HepG2 (cell line): Measurements from ENCODE around the gene HOXA6. TPM values are rescaled to one million over a fixed set of nuclear protein-coding genes. Genes with fewer than 3 reads are reported as not detected.

Experiments used
- ATAC-seq: fragments of 200-7000 bp; cut with Tn5 transposase; 3 replicates; pipeline ENCODE4 v1.9.1; 2020; ENCODE audit warnings: mild to moderate bottlenecking, moderate library complexity
- BruUV-seq: library from RNA; stranded (reverse); fragments of 400-500 nt; replicated peaks from 2 replicates; lab custom pipeline; 2021; lab: Mats Ljungman, UMichigan
- CTCF ChIA-PET: fragments of 300-600 bp; formaldehyde crosslinking; extraction: SDS; loops from one replicate; lab custom pipeline; 2021; ENCODE audit warnings: low total read pairs, inconsistent platforms, low intra/inter-chr PET ratio; lab: Yijun Ruan, JAX
- POLR2A ChIA-PET: fragments of 350-600 bp; sonication (Branson Sonifier 250); formaldehyde crosslinking; loops from one replicate; lab custom pipeline; 2020; ENCODE audit warnings: antibody characterized with exemption, inconsistent platforms; lab: Yijun Ruan, JAX
- DNase-seq: peaks from one replicate; pipeline ENCODE4 v3.0.0-alpha.2; 2015; ENCODE audit warnings: low spot score
- FAIRE-seq: peaks from 3 replicates; lab custom pipeline; 2011; peaks lifted over from hg19 to GRCh38; lab: Jason Lieb, UNC
- H2AFZ ChIP-seq: one replicate; pipeline ENCODE4 v1.6.1; 2011; ENCODE audit warnings: low read length, inconsistent platforms
- H3K27ac ChIP-seq: fragments of 300-600 bp; 3 replicates; pipeline ENCODE4 v1.8.0; 2011; ENCODE audit warnings: mixed run types, mild to moderate bottlenecking, mixed read lengths, low read length, inconsistent platforms; ENCODE audit not compliant: insufficient read depth; ENCODE audit errors: extremely low read length
- H3K27me3 ChIP-seq, 2 experiments: fragments of 200-600 bp in 1 of 2; 2 replicates in 1 of 2; 3 replicates in 1 of 2; pipeline versions ENCODE4 v1.6.0 to v1.8.0; 2011; ENCODE audit warnings: low read length in 2 of 2, mild to moderate bottlenecking in 2 of 2, moderate library complexity in 2 of 2, inconsistent platforms in 1 of 2; ENCODE audit not compliant: insufficient read depth in 2 of 2, control insufficient read depth in 1 of 2
- H3K36me3 ChIP-seq, 2 experiments: fragments of 200-600 bp in 1 of 2; replicated peaks in 1 of 2; 2 replicates in 1 of 2; 3 replicates in 1 of 2; pipeline versions ENCODE4 v1.5.1 to v1.8.0; 2011; ENCODE audit warnings: low read length in 2 of 2, inconsistent platforms in 1 of 2; ENCODE audit not compliant: insufficient read depth in 2 of 2, control insufficient read depth in 1 of 2
- H3K4me1 ChIP-seq: 2 replicates; pipeline ENCODE4 v1.5.1; 2012; ENCODE audit warnings: low read length, inconsistent platforms; ENCODE audit not compliant: insufficient read depth
- H3K4me2 ChIP-seq: 2 replicates; pipeline ENCODE4 v1.6.0; 2011; ENCODE audit warnings: low read depth, low read length, inconsistent platforms
- H3K4me3 ChIP-seq, 3 experiments: fragments of 200-600 bp in 1 of 3; sonication (generic), shearing (Covaris generic) in 1 of 3; replicated peaks in 1 of 3; 2 replicates each; pipeline ENCODE4 v1.5.1; 2011 to 2016; ENCODE audit warnings: low read length in 3 of 3, inconsistent platforms in 2 of 3, low read depth in 2 of 3, mild to moderate bottlenecking in 2 of 3, control low read depth in 1 of 3, mixed read lengths in 1 of 3; ENCODE audit not compliant: insufficient read depth in 1 of 3
- H3K79me2 ChIP-seq: one replicate; pipeline ENCODE4 v1.6.1; 2011; ENCODE audit warnings: low read length, inconsistent platforms; ENCODE audit not compliant: insufficient read depth
- H3K9ac ChIP-seq: 2 replicates; pipeline ENCODE4 v1.6.0; 2011; ENCODE audit warnings: mild to moderate bottlenecking, low read depth, low read length, inconsistent platforms; ENCODE audit not compliant: insufficient read depth
- H3K9me3 ChIP-seq: 2 replicates; pipeline ENCODE4 v1.5.1; 2012; ENCODE audit warnings: mild to moderate bottlenecking, low read length
- H4K20me1 ChIP-seq: 2 replicates; pipeline ENCODE4 v1.6.0; 2011; ENCODE audit warnings: inconsistent platforms, mild to moderate bottlenecking, low read length, moderate library complexity; ENCODE audit not compliant: insufficient read depth
- AHR ChIP-seq: IDR thresholded peaks from 2 replicates; pipeline ENCODE4 v1.6.1; 2018; ENCODE audit warnings: missing genetic modification reagents, missing compliant biosample characterization
- HDAC1 ChIP-seq: sonication (generic); formaldehyde crosslinking; IDR thresholded peaks from 2 replicates; pipeline ENCODE4 v1.5.1; 2020; ENCODE audit warnings: mild to moderate bottlenecking, missing genetic modification reagents
- KDM1A ChIP-seq: IDR thresholded peaks from 2 replicates; pipeline ENCODE4 v1.6.1; 2016; ENCODE audit warnings: missing compliant biosample characterization
- MYC ChIP-seq: sonication (generic); formaldehyde crosslinking; IDR thresholded peaks from 2 replicates; pipeline ENCODE4 v1.9.0; 2021; ENCODE audit warnings: missing genetic modification reagents, borderline replicate concordance
- NR2F6 ChIP-seq, 2 experiments: IDR thresholded peaks; 2 replicates each; pipeline ENCODE4 v1.6.1; 2016; ENCODE audit warnings: antibody characterized with exemption in 1 of 2, mild to moderate bottlenecking in 1 of 2
- RAD21 ChIP-seq: fragments of 450-650 bp; formaldehyde crosslinking; IDR thresholded peaks from 2 replicates; pipeline ENCODE4 v1.5.0; 2020; ENCODE audit warnings: mild to moderate bottlenecking
- ZBTB1 ChIP-seq: sonication (generic); formaldehyde crosslinking; IDR thresholded peaks from 2 replicates; pipeline ENCODE4 v1.4.0; 2020; ENCODE audit warnings: missing genetic modification reagents, borderline replicate concordance
- ZKSCAN5 ChIP-seq: sonication (generic); formaldehyde crosslinking; IDR thresholded peaks from 2 replicates; pipeline ENCODE4 v1.5.1; 2020; ENCODE audit warnings: mild to moderate bottlenecking, missing genetic modification reagents
- ZNF207 ChIP-seq: fragments of 450-650 bp; IDR thresholded peaks from 2 replicates; pipeline ENCODE4 v1.6.1; 2016; ENCODE audit warnings: antibody characterized with exemption, borderline replicate concordance
- WGBS: methylation state at CpG from one replicate; pipeline ENCODE4 v1.1.6; 2017; ENCODE audit warnings: low lambda C conversion rate; 5-methylcytosine and 5-hydroxymethylcytosine counted together
- in situ Hi-C: cut with HindIII; loops from 2 replicates; pipeline ENCODE4 v1.10.0; 2017; ENCODE audit warnings: low pct_unique_long_range_greater_than_20kb; ENCODE audit not compliant: extremely low pct_ligation_motif_present
- intact Hi-C: fragments of 100-400 bp; cut with micrococcal nuclease; formaldehyde crosslinking; loops from one replicate; pipeline ENCODE4 v1.10.0; 2022; ENCODE audit not compliant: unreplicated experiment
- polyA plus RNA-seq, 8 experiments: library from polyadenylated mRNA; depleted of rRNA in 3 of 8; stranded (reverse) in 7 of 8; unstranded in 1 of 8; fragments of >200 nt; fragmentation: Illumina TruSeq in 4 of 8; extraction: Trizol in 4 of 8; gene quantifications; 2 replicates each; pipeline versions ENCODE4 v1.2.1 to v1.2.3, GENCODE V29; 2011 to 2016; ENCODE audit warnings: low read depth in 4 of 8, missing spikeins in 1 of 8, mixed read lengths in 1 of 8; ENCODE audit not compliant: insufficient read depth in 1 of 8
- total RNA-seq, 5 experiments: library from RNA; depleted of rRNA; stranded (reverse); fragments of >200 nt; fragmentation: Illumina TruSeq; extraction: Trizol; gene quantifications; 2 replicates each; pipeline ENCODE4 v1.2.3, GENCODE V29; 2016; ENCODE audit warnings: low read depth in 1 of 5
- TF ChIP-seq, protein P1 (sequence below): IDR thresholded peaks from 2 replicates; pipeline ENCODE4 v1.6.1; 2016
- TF ChIP-seq, protein P2 (sequence below): sonication (generic); formaldehyde crosslinking; IDR thresholded peaks from 2 replicates; pipeline ENCODE4 v1.5.1; 2020; ENCODE audit warnings: mild to moderate bottlenecking, missing genetic modification reagents, borderline replicate concordance
- TF ChIP-seq, protein P3 (sequence below): sonication (generic); formaldehyde crosslinking; IDR thresholded peaks from 2 replicates; pipeline ENCODE4 v1.4.0; 2020; ENCODE audit warnings: mild to moderate bottlenecking, low read depth, missing genetic modification reagents
- TF ChIP-seq, protein P4 (sequence below): sonication (generic); formaldehyde crosslinking; IDR thresholded peaks from 2 replicates; pipeline ENCODE4 v1.5.0; 2020; ENCODE audit warnings: mild to moderate bottlenecking, missing genetic modification reagents

HOXA6 gene
- total and polyA plus RNA-seq, 2 of the 13 experiments (the other 11 are each of a cell fraction or from before 2014, with no cell fraction given) = 1.3 to 1.5 TPM

DNA sequence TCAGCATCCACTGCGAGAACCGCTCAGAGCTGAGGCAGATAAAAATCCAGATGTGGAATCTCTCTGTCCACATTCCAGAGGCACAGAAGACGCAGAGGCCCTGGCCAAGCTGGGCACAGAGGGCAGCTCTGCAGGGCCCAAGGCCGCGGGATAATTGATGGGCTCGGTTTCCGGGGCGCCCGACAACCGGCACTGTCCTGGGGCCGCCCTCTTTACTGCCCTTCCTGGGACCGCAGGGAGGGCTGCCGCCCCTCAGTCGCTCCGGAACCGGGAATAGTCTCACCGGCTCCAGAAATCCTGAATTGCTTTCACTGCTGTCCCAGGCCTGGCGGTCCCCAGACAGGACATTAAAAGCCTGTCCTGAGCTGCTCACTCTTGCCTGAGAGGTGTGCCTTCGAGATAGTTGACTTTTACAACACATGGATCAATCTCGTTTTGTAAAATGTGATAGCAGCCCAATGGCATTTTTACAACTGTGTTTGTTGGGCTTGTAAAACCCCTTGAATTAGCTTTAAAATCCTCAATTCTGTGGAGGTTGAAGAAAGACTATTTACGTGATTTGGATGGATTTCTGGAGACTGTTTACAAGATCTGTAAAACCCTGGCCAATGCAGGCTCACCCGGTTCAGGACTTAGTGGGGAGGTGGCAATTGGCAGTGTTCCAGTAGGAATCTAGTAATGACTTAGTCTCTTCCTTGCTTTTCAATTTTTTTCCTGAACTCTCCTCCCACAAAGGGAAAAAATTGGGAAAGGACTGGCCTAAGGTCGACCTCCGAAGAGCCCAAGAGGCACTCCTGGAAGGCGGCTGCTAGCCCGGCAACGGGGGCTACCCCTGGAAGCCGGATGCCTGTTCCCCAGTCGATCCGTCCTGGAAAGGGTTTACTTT is 1.4 kb upstream of the HOXA6 start:
- H3K27me3 ChIP-seq = peaks cover 0 to 28% of the 10 kb centered on the region in 2 experiments; a peak in 4 of 5 replicates
- ATAC-seq = no peak
- DNase-seq = no peak
- 60% methylated on average over 23 of the region's 30 CpGs for WGBS
- H4K20me1 ChIP-seq = no peaks in the 10 kb centered on the region
- POLR2A ChIA-PET = interaction anchor here (1.2 to 1.8 kb wide), 3 partner anchors 27 to 285 kb away, joined by 3 to 7 read pairs (median 6); partner anchors contain the start of gene SKAP2
- in situ Hi-C loops = no loop called here
- H3K27ac ChIP-seq = no peak overlapping the region
- peaks cover 5% of the 10 kb centered on the region for H3K79me2 ChIP-seq
- BruUV-seq = no TSS peak
- FAIRE-seq = no peak
- CTCF ChIA-PET = no interaction called here
- peaks cover 36% of the 10 kb centered on the region for H3K4me1 ChIP-seq
- peak overlapping the region; percentile 80 to 88 (median 85) for H3K4me3 ChIP-seq
- intact Hi-C loops = no loop called here
- no peak overlapping the region for H2AFZ ChIP-seq
- H3K36me3 ChIP-seq = no peaks in the 10 kb centered on the region; a peak in 2 of 5 replicates
- H3K4me2 ChIP-seq = peak overlapping the region; percentile 88
- H3K9me3 ChIP-seq = no peaks in the 10 kb centered on the region
- H3K9ac ChIP-seq = peak overlapping the region; percentile 15; the same call in 1 of the 2 replicates
- TF ChIP-seq, protein P1, sequence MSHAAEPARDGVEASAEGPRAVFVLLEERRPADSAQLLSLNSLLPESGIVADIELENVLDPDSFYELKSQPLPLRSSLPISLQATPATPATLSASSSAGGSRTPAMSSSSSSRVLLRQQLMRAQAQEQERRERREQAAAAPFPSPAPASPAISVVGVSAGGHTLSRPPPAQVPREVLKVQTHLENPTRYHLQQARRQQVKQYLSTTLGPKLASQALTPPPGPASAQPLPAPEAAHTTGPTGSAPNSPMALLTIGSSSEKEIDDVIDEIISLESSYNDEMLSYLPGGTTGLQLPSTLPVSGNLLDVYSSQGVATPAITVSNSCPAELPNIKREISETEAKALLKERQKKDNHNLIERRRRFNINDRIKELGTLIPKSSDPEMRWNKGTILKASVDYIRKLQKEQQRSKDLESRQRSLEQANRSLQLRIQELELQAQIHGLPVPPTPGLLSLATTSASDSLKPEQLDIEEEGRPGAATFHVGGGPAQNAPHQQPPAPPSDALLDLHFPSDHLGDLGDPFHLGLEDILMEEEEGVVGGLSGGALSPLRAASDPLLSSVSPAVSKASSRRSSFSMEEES (CRISPR knock-in tag) = no peak
- TF ChIP-seq RAD21 = no peak
- TF ChIP-seq MYC (CRISPR knock-in tag) = no peak
- TF ChIP-seq, protein P2, sequence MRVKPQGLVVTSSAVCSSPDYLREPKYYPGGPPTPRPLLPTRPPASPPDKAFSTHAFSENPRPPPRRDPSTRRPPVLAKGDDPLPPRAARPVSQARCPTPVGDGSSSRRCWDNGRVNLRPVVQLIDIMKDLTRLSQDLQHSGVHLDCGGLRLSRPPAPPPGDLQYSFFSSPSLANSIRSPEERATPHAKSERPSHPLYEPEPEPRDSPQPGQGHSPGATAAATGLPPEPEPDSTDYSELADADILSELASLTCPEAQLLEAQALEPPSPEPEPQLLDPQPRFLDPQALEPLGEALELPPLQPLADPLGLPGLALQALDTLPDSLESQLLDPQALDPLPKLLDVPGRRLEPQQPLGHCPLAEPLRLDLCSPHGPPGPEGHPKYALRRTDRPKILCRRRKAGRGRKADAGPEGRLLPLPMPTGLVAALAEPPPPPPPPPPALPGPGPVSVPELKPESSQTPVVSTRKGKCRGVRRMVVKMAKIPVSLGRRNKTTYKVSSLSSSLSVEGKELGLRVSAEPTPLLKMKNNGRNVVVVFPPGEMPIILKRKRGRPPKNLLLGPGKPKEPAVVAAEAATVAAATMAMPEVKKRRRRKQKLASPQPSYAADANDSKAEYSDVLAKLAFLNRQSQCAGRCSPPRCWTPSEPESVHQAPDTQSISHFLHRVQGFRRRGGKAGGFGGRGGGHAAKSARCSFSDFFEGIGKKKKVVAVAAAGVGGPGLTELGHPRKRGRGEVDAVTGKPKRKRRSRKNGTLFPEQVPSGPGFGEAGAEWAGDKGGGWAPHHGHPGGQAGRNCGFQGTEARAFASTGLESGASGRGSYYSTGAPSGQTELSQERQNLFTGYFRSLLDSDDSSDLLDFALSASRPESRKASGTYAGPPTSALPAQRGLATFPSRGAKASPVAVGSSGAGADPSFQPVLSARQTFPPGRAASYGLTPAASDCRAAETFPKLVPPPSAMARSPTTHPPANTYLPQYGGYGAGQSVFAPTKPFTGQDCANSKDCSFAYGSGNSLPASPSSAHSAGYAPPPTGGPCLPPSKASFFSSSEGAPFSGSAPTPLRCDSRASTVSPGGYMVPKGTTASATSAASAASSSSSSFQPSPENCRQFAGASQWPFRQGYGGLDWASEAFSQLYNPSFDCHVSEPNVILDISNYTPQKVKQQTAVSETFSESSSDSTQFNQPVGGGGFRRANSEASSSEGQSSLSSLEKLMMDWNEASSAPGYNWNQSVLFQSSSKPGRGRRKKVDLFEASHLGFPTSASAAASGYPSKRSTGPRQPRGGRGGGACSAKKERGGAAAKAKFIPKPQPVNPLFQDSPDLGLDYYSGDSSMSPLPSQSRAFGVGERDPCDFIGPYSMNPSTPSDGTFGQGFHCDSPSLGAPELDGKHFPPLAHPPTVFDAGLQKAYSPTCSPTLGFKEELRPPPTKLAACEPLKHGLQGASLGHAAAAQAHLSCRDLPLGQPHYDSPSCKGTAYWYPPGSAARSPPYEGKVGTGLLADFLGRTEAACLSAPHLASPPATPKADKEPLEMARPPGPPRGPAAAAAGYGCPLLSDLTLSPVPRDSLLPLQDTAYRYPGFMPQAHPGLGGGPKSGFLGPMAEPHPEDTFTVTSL (CRISPR knock-in tag) = no peak
- TF ChIP-seq, protein P3, sequence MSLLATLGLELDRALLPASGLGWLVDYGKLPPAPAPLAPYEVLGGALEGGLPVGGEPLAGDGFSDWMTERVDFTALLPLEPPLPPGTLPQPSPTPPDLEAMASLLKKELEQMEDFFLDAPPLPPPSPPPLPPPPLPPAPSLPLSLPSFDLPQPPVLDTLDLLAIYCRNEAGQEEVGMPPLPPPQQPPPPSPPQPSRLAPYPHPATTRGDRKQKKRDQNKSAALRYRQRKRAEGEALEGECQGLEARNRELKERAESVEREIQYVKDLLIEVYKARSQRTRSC = no peak
- no peak for TF ChIP-seq ZKSCAN5
- TF ChIP-seq HDAC1 (CRISPR knock-in tag) = no peak
- TF ChIP-seq NR2F6 (IDR thresholded peaks at IDR 0.05) = no peak
- no peak for TF ChIP-seq NR2F6 (CRISPR knock-in tag; IDR thresholded peaks at IDR 0.05)
- no peak for TF ChIP-seq ZNF207
- TF ChIP-seq ZBTB1 (CRISPR knock-in tag) = no peak
- no peak for TF ChIP-seq KDM1A (CRISPR knock-in tag)
- TF ChIP-seq AHR = no peak
- TF ChIP-seq, protein P4, sequence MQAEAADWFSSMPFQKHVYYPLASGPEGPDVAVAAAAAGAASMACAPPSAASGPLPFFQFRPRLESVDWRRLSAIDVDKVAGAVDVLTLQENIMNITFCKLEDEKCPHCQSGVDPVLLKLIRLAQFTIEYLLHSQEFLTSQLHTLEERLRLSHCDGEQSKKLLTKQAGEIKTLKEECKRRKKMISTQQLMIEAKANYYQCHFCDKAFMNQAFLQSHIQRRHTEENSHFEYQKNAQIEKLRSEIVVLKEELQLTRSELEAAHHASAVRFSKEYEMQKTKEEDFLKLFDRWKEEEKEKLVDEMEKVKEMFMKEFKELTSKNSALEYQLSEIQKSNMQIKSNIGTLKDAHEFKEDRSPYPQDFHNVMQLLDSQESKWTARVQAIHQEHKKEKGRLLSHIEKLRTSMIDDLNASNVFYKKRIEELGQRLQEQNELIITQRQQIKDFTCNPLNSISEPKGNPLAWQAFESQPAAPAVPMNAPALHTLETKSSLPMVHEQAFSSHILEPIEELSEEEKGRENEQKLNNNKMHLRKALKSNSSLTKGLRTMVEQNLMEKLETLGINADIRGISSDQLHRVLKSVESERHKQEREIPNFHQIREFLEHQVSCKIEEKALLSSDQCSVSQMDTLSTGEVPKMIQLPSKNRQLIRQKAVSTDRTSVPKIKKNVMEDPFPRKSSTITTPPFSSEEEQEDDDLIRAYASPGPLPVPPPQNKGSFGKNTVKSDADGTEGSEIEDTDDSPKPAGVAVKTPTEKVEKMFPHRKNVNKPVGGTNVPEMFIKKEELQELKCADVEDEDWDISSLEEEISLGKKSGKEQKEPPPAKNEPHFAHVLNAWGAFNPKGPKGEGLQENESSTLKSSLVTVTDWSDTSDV (CRISPR knock-in tag) = no peak
